ENCODE results near the gene MYLK.

DNA sequence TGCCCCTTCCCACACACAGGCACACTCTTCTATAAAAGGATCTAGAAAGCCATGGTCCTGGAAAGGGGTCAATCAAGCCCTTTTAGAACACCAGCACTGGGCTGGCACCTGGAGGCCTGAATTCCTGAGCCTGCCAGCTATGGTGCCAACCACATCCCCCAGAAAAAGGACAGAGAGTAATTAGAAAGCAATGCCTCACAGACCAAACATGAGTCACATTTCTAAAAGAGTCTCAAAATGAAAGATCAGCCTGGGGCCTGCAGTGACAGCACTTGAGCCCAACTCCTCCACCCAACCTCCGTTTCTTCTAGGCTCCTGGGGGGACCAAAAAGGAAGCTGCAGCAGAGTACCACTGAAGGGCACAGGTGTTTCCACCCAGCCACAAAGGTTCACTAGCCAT is 14.1 kb downstream of the MYLK start:
- TF ChIP-seq, protein P1, sequence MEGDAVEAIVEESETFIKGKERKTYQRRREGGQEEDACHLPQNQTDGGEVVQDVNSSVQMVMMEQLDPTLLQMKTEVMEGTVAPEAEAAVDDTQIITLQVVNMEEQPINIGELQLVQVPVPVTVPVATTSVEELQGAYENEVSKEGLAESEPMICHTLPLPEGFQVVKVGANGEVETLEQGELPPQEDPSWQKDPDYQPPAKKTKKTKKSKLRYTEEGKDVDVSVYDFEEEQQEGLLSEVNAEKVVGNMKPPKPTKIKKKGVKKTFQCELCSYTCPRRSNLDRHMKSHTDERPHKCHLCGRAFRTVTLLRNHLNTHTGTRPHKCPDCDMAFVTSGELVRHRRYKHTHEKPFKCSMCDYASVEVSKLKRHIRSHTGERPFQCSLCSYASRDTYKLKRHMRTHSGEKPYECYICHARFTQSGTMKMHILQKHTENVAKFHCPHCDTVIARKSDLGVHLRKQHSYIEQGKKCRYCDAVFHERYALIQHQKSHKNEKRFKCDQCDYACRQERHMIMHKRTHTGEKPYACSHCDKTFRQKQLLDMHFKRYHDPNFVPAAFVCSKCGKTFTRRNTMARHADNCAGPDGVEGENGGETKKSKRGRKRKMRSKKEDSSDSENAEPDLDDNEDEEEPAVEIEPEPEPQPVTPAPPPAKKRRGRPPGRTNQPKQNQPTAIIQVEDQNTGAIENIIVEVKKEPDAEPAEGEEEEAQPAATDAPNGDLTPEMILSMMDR (IDR thresholded peaks at IDR 0.05; ENCODE audit: insufficient read depth, low read depth, low read length) = no peak
- TF ChIP-seq EZH2 (IDR thresholded peaks at IDR 0.05; ENCODE audit: insufficient read depth, low read length) = no peak

Measured in astrocyte (in vitro differentiated cells and primary cell).